HEK293 (cell line): Measurements from ENCODE around the gene PACS1.

Experiments used
- CTCF ChIP-seq: fragments of 450-650 bp; formaldehyde crosslinking; IDR thresholded peaks from 2 replicates; pipeline ENCODE4 v1.5.1; 2016; ENCODE audit warnings: missing biosample characterization, missing genetic modification characterization
- KLF16 ChIP-seq: fragments of 450-650 bp; formaldehyde crosslinking; IDR thresholded peaks from 2 replicates; pipeline ENCODE4 v1.5.1; 2017; ENCODE audit warnings: missing biosample characterization, missing genetic modification characterization
- YY1 ChIP-seq: fragments of 450-650 bp; formaldehyde crosslinking; IDR thresholded peaks from 2 replicates; pipeline ENCODE4 v1.5.1; 2018; ENCODE audit warnings: missing biosample characterization, missing genetic modification characterization
- ZBTB21 ChIP-seq: fragments of 450-650 bp; formaldehyde crosslinking; IDR thresholded peaks from 2 replicates; pipeline ENCODE4 v1.5.1; 2017; ENCODE audit warnings: missing biosample characterization, missing genetic modification characterization
- ZNF18 ChIP-seq: fragments of 450-650 bp; formaldehyde crosslinking; IDR thresholded peaks from 2 replicates; pipeline ENCODE4 v1.5.1; 2016; ENCODE audit warnings: missing biosample characterization, missing genetic modification characterization
- ZNF354C ChIP-seq: fragments of 450-650 bp; formaldehyde crosslinking; IDR thresholded peaks from 2 replicates; pipeline ENCODE4 v1.5.1; 2016; ENCODE audit warnings: missing biosample characterization, missing genetic modification characterization, low read depth, borderline replicate concordance
- ZNF580 ChIP-seq: fragments of 450-650 bp; formaldehyde crosslinking; IDR thresholded peaks from 2 replicates; pipeline ENCODE4 v1.5.1; 2016; ENCODE audit warnings: missing biosample characterization, missing genetic modification characterization
- ZNF768 ChIP-seq: fragments of 450-650 bp; formaldehyde crosslinking; IDR thresholded peaks from 2 replicates; pipeline ENCODE4 v1.5.1; 2018; ENCODE audit warnings: missing biosample characterization, mild to moderate bottlenecking, missing genetic modification characterization

DNA sequence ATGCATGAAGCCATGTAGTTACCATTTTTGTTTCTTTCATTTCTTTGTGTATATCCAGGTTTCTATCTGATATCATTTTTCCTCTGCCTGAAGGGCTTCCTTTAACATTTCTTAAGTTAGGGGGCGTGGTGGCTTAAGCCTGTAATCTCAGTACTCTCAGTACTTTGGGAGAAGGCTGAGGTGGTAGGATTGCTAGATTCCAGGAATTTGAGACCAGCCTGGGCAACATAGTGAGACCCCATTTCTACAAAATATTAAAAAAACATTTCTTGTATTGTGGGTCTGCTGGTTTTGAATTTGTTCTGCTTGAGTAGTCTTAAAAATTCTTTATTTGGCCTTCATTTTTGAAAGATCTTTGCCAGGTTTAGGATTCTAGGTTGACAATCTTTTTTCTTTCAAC, 5.5 kb upstream of the PACS1 start:
- no peak for TF ChIP-seq CTCF
- no peak for TF ChIP-seq YY1 (tag by site-specific recombination)
- no peak for TF ChIP-seq KLF16 (tag by site-specific recombination)
- TF ChIP-seq ZNF580 (tag by site-specific recombination), result no peak
- no peak for TF ChIP-seq ZNF18
- TF ChIP-seq ZNF768 (tag by site-specific recombination), result no peak
- no peak for TF ChIP-seq ZNF354C
- TF ChIP-seq ZBTB21 (tag by site-specific recombination), result no peak
